ENCODE measurements around the gene NPHP4. TPM values are rescaled to one million over a fixed set of nuclear protein-coding genes. Genes with fewer than 3 reads are reported as not detected.

Gene NPHP4
- total RNA-seq, 6 experiments from 2014 or later = 5.0 to 6.8 (median 6.0) TPM

- Mint-ChIP-seq H3K27me3 (ENCODE audit: insufficient read depth) (peaks cover 3% of the 10 kb centered on the region; the same call in 1 of the 2 replicates), H3K9me3 (peaks cover 13% of the 10 kb centered on the region; the same call in 1 of the 2 replicates), H3K36me3 (ENCODE audit: low read depth) (peaks cover 39% of the 10 kb centered on the region), H3K27ac (no peak overlapping the region), H3K4me1 (ENCODE audit: low read depth) (no peaks in the 10 kb centered on the region), H3K4me3 (no peak overlapping the region)
- DNase-seq = no peak
- TF ChIP-seq, protein P1, sequence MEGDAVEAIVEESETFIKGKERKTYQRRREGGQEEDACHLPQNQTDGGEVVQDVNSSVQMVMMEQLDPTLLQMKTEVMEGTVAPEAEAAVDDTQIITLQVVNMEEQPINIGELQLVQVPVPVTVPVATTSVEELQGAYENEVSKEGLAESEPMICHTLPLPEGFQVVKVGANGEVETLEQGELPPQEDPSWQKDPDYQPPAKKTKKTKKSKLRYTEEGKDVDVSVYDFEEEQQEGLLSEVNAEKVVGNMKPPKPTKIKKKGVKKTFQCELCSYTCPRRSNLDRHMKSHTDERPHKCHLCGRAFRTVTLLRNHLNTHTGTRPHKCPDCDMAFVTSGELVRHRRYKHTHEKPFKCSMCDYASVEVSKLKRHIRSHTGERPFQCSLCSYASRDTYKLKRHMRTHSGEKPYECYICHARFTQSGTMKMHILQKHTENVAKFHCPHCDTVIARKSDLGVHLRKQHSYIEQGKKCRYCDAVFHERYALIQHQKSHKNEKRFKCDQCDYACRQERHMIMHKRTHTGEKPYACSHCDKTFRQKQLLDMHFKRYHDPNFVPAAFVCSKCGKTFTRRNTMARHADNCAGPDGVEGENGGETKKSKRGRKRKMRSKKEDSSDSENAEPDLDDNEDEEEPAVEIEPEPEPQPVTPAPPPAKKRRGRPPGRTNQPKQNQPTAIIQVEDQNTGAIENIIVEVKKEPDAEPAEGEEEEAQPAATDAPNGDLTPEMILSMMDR (IDR thresholded peaks at IDR 0.05) = no peak
Observed at GRCh38 chr1:5877683-5878530, 114.3 kb downstream of the NPHP4 start.

GRCh38 chr1:5877001-5877400 lies 115.2 kb downstream of the NPHP4 start:
- Mint-ChIP-seq H3K36me3 (ENCODE audit: low read depth) (peaks cover 30% of the 10 kb centered on the region), H3K9me3 (peaks cover 13% of the 10 kb centered on the region; the same call in 1 of the 2 replicates), H3K27me3 (ENCODE audit: insufficient read depth) (no peaks in the 10 kb centered on the region; the same call in 1 of the 2 replicates), H3K27ac (no peak overlapping the region), H3K4me1 (ENCODE audit: low read depth) (no peaks in the 10 kb centered on the region), H3K4me3 (no peak overlapping the region)
- DNase-seq = no peak
- TF ChIP-seq, protein P1 (IDR thresholded peaks at IDR 0.05) = no peak

GRCh38 chr1:5876094-5876650 lies 116.1 kb downstream of the NPHP4 start:
- Mint-ChIP-seq H3K4me1 (ENCODE audit: low read depth) (no peaks in the 10 kb centered on the region), H3K27ac (no peak overlapping the region), H3K9me3 (peaks cover 13% of the 10 kb centered on the region; the same call in 1 of the 2 replicates), H3K36me3 (ENCODE audit: low read depth) (peaks cover 24% of the 10 kb centered on the region), H3K4me3 (no peak overlapping the region), H3K27me3 (ENCODE audit: insufficient read depth) (no peaks in the 10 kb centered on the region; the same call in 1 of the 2 replicates)
- TF ChIP-seq, protein P1 (IDR thresholded peaks at IDR 0.05) = no peak
- DNase-seq = no peak

DNA sequence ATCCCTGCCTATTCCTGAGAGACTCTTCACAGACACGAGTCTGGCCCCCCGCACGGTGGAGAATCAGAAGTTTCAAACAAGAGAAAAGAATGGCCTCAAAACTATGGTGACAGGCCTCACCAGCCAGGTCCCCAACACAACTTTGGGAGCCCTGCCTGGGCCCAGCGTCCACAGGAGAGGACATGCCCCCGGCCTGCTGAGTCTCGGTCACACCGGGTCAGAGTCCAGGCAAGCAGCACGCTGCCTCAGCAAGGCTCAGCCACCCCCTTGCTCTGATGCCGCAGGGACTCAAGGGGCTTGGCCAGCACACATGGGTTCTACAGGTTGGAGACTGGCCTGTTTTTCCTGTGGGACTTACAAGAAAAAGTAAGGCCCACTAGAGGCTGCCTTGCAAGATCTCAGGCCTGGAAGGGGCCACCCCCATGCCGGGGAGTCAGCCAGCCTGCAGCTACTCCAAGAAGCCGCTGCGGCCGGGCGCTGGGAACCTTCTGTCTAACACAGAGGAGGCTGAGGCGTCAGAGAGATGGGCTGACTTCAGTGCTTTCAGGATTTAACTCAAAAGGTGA lies 116.8 kb downstream of the NPHP4 start:
- no peak overlapping the region for H3K4me3 Mint-ChIP-seq
- no peak overlapping the region for H3K27ac Mint-ChIP-seq
- H3K9me3 Mint-ChIP-seq = peaks cover 12% of the 10 kb centered on the region; the same call in 1 of the 2 replicates
- peaks cover 16% of the 10 kb centered on the region for H3K36me3 Mint-ChIP-seq (ENCODE audit: low read depth)
- H3K4me1 Mint-ChIP-seq (ENCODE audit: low read depth) = no peaks in the 10 kb centered on the region
- H3K27me3 Mint-ChIP-seq (ENCODE audit: insufficient read depth) = no peaks in the 10 kb centered on the region; the same call in 1 of the 2 replicates
- no peak for DNase-seq
- TF ChIP-seq, protein P1 (IDR thresholded peaks at IDR 0.05) = no peak

GRCh38 chr1:5874416-5875110 lies 117.7 kb downstream of the NPHP4 start:
- H3K9me3 Mint-ChIP-seq = 0 out of 2 replicates have a peak, but pooled peaks cover 3% of the 10 kb centered on the region
- H3K36me3 Mint-ChIP-seq (ENCODE audit: low read depth) = peaks cover 16% of the 10 kb centered on the region
- DNase-seq = no peak
- no peak overlapping the region for H3K4me3 Mint-ChIP-seq
- no peaks in the 10 kb centered on the region; the same call in 1 of the 2 replicates for H3K27me3 Mint-ChIP-seq (ENCODE audit: insufficient read depth)
- no peak overlapping the region for H3K27ac Mint-ChIP-seq
- H3K4me1 Mint-ChIP-seq (ENCODE audit: low read depth) = no peaks in the 10 kb centered on the region
- TF ChIP-seq, protein P1 (IDR thresholded peaks at IDR 0.05) = no peak
